T-helper 22 cell (primary cell): ENCODE data around the gene DCDC2B.
"Not testable (repeated sequence)": the region's sequence is repeated elsewhere in the genome, so short reads cannot be mapped to it uniquely, and the experiment has no call there.

Source experiments
- DNase-seq: peaks from one replicate; pipeline ENCODE4 v3.0.0-alpha.2; 2020; ENCODE audit warnings: low read depth

Gene DCDC2B

DNA sequence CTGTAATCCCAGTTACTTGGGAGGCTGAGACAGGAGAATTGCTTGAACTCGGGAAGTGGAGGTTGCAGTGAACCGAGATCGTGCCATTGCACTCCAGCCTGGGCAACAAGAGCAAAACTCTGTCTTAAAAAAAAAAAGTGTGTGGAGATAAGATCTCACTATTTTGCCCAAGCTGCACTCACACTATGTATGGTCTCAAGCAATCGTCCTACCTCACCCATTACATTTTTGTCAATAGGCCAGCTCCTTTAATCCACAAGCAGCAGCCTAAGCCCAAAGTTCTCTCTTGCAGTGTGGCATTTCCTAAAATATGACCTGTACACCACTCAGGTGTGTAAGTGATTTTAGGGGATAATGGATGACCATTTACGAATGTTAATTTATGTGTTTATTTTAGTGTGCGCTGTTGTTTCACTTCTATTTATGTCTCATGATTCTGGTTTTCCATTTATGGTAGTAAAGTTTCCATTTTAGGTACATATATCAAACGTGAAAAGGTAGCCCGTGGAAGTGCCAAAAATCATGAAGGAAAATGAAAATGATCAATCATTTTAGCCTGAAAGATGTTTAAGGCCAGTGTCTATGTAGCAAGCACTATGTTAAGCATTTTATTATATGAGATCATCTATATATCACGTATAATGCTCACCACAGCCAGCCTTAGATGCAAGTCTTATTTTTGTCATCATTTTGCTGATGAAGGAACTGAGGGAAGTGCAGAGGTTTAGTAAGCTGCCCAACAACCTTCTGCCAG, 47.8 kb downstream of the DCDC2B start:
- no peak for DNase-seq

DNA sequence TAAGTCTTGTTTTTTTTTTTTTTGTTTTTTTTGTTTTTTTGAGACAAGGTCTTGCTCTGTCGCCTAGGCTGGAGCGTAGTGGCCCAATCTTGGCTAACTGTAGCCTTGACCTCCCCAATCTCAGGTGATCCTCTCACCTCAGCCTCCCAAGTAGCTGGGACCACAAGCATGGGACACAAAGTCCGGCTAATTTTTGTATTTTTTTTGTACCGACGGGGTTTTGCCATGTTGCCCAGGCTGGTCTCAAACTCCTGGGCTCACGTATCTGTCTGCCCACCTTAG, 48.3 kb downstream of the DCDC2B start:
- no peak for DNase-seq

DNA sequence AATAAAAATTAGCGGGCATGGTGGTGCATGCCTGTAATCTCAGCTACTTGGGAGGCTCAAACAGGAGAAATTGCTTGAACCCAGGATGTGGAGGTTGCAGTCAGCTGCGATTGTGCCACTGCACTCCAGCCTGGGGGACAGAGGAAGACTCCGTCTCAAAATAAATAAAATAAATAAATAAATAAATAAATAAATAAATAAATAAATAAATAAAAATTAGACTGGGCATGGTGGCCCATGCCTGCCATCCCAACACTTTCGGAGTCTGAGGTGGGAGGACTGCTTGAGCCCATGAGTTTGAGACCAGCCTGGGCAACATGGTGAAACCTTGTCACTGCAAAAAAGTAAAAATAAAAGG, 54.3 kb downstream of the DCDC2B start:
- not testable (repeated sequence) for DNase-seq

DNA sequence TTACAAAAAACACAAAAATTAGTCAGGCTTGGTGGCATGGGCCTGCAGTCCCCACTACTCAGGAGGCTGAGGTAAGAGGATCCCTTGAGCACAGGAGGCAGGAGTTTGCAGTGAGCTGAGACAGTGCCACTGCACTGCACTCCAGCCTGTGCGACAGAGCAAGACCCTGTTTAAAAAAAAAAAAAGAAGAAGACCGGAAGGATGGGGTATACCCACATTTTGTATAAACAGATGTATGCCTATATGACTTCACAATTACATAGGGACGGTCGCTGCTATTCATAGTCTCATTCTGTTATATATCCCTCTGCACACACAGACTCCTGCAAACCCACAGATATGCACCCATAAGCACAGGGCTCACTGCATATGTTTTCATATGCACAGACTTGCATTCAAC, 54.9 kb downstream of the DCDC2B start:
- no peak for DNase-seq
